ENCODE results near the gene MVB12A. TPM values are rescaled to one million over a fixed set of nuclear protein-coding genes. Genes with fewer than 3 reads are reported as not detected.

The MVB12A gene
- total and polyA plus RNA-seq, 9 of the 15 experiments (the other 6 are each of a cell fraction or from before 2014, with no cell fraction given) = 1.2 to 46.2 (median 22.4) TPM

GRCh38 chr19:17469092-17469480 is 49.2 kb downstream of the MVB12A start (continued):
- TF ChIP-seq ZNF696 (CRISPR knock-in tag; conservative IDR thresholded peaks at IDR 0.05) (no peak), DEAF1 (CRISPR knock-in tag; IDR thresholded peaks at IDR 0.05) (no peak), CREB1 (IDR thresholded peaks at IDR 0.05) (no peak; the same call in 1 of the 2 replicates), CREB1 (CRISPR knock-in tag; IDR thresholded peaks at IDR 0.05) (no peak; the same call in 1 of the 2 replicates), MTA1 (IDR thresholded peaks at IDR 0.05; ENCODE audit: borderline replicate concordance) (0 out of 2 replicates have a peak, but pooled peaks have one; percentile 31), EZH2 (IDR thresholded peaks at IDR 0.05; ENCODE audit: borderline replicate concordance, low read depth, low read length) (no peak), ELF4 (CRISPR knock-in tag; IDR thresholded peaks at IDR 0.05) (no peak), SIX5 (IDR thresholded peaks at IDR 0.05; ENCODE audit: borderline replicate concordance in 1 of 2, insufficient read depth in 1 of 2, low read depth in 1 of 2, low read length in 2 of 2) (0 out of 4 replicates have a peak, but pooled peaks of 1 of the 2 experiments have one; percentile 5), SAP30 (IDR thresholded peaks at IDR 0.05; ENCODE audit: borderline replicate concordance, insufficient read depth, low read depth, low read length, poor library complexity, severe bottlenecking) (peak; percentile 93), ZNF589 (CRISPR knock-in tag; IDR thresholded peaks at IDR 0.05; ENCODE audit: low read depth) (no peak), HCFC1 (IDR thresholded peaks at IDR 0.05; ENCODE audit: low read depth, low read length) (no peak), RBM39 (optimal IDR thresholded peaks at IDR 0.05; ENCODE audit: low read depth, low read length) (no peak), ZNF277 (CRISPR knock-in tag; IDR thresholded peaks at IDR 0.05; ENCODE audit: borderline replicate concordance) (no peak), KAT7 (CRISPR knock-in tag; IDR thresholded peaks at IDR 0.05; ENCODE audit: borderline replicate concordance) (0 out of 2 replicates have a peak, but pooled peaks have one; percentile 63), PTBP1 (IDR thresholded peaks at IDR 0.05; ENCODE audit: low read depth, low read length) (no peak)
- TF ChIP-seq, protein P1, sequence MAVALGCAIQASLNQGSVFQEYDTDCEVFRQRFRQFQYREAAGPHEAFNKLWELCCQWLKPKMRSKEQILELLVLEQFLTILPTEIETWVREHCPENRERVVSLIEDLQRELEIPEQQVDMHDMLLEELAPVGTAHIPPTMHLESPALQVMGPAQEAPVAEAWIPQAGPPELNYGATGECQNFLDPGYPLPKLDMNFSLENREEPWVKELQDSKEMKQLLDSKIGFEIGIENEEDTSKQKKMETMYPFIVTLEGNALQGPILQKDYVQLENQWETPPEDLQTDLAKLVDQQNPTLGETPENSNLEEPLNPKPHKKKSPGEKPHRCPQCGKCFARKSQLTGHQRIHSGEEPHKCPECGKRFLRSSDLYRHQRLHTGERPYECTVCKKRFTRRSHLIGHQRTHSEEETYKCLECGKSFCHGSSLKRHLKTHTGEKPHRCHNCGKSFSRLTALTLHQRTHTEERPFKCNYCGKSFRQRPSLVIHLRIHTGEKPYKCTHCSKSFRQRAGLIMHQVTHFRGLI (CRISPR knock-in tag; IDR thresholded peaks at IDR 0.05) = no peak
- TF ChIP-seq, protein P2, sequence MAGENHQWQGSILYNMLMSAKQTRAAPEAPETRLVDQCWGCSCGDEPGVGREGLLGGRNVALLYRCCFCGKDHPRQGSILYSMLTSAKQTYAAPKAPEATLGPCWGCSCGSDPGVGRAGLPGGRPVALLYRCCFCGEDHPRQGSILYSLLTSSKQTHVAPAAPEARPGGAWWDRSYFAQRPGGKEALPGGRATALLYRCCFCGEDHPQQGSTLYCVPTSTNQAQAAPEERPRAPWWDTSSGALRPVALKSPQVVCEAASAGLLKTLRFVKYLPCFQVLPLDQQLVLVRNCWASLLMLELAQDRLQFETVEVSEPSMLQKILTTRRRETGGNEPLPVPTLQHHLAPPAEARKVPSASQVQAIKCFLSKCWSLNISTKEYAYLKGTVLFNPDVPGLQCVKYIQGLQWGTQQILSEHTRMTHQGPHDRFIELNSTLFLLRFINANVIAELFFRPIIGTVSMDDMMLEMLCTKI (IDR thresholded peaks at IDR 0.05; ENCODE audit: partially characterized antibody) = no peak
